WERI-Rb-1 (cell line): ENCODE data around the gene ADK.

ENCODE experiments used
- DNase-seq: peaks from one replicate; pipeline ENCODE4 v3.0.0-alpha.2; 2020
- H3K27ac ChIP-seq: fragments of 250-450 bp; sonication (Bioruptor Pico); 2 replicates; pipeline ENCODE4 v1.5.1; 2020; ENCODE audit warnings: mild to moderate bottlenecking, moderate library complexity
- H3K27me3 ChIP-seq: fragments of 250-450 bp; sonication (Bioruptor Pico); 2 replicates; pipeline ENCODE4 v1.5.1; 2021; ENCODE audit warnings: mild to moderate bottlenecking, low read depth, moderate library complexity; ENCODE audit not compliant: insufficient read depth, severe bottlenecking
- H3K36me3 ChIP-seq: fragments of 250-450 bp; sonication (Bioruptor Pico); 2 replicates; pipeline ENCODE4 v1.5.1; 2020; ENCODE audit warnings: mild to moderate bottlenecking, moderate library complexity
- H3K4me3 ChIP-seq: 2 replicates; pipeline ENCODE4 v1.5.1; 2011; ENCODE audit warnings: low read depth, mild to moderate bottlenecking, control low read depth, low read length
- H3K9me3 ChIP-seq: fragments of 250-450 bp; sonication (Bioruptor Pico); 2 replicates; pipeline ENCODE4 v1.5.1; 2021; ENCODE audit warnings: mild to moderate bottlenecking, moderate library complexity; ENCODE audit not compliant: severe bottlenecking
- TF ChIP-seq, protein P1 (sequence below): IDR thresholded peaks from 2 replicates; pipeline ENCODE4 v1.5.1; 2011; ENCODE audit warnings: low read depth, mild to moderate bottlenecking, control low read depth, inconsistent platforms, low read length

Gene ADK

DNA sequence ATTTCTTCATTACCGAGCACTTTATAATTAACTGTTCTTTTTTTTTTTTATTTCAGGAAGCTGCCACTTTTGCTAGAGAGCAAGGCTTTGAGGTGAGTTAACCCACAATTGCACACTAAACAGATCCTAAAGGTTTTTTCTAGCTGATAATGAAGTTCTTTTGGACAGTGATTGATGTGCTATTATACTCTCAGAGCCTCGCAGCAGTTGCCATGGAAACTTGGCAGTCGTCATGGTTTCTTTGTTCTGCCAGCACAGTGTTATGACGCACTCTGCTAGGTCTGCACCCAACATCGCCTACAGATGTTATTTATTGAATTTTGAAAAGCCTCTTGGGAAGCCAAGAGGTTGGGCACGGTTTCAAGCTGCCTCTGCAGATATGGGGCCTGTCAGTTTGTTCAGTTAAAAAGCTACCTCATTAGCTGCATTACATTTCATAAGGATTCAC lies 438.2 kb downstream of the ADK start:
- no peak for DNase-seq

DNA sequence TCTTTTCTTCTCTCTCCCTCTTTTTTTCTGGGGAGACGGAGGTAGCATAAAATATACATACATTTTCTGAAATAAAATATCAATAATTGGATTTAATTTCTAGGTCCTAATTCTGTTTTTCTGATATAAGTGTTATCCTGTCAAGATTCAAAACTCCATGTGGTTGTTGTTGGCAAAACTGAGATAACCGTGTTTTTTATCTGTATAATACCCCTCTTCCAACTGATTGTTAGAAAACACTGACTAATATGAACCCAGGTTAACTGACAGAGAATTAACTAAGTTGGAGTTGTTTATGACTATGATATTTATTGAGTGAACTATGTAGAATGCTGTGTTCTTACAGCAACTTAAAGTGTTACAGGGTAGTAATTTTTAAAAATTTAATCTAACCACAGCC lies 438.8 kb downstream of the ADK start:
- no peaks in the 10 kb centered on the region for H3K27me3 ChIP-seq
- TF ChIP-seq, protein P1, sequence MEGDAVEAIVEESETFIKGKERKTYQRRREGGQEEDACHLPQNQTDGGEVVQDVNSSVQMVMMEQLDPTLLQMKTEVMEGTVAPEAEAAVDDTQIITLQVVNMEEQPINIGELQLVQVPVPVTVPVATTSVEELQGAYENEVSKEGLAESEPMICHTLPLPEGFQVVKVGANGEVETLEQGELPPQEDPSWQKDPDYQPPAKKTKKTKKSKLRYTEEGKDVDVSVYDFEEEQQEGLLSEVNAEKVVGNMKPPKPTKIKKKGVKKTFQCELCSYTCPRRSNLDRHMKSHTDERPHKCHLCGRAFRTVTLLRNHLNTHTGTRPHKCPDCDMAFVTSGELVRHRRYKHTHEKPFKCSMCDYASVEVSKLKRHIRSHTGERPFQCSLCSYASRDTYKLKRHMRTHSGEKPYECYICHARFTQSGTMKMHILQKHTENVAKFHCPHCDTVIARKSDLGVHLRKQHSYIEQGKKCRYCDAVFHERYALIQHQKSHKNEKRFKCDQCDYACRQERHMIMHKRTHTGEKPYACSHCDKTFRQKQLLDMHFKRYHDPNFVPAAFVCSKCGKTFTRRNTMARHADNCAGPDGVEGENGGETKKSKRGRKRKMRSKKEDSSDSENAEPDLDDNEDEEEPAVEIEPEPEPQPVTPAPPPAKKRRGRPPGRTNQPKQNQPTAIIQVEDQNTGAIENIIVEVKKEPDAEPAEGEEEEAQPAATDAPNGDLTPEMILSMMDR = no peak
- no peak overlapping the region for H3K27ac ChIP-seq
- no peak overlapping the region for H3K4me3 ChIP-seq
- no peaks in the 10 kb centered on the region for H3K9me3 ChIP-seq
- no peak for DNase-seq
- H3K36me3 ChIP-seq = no peaks in the 10 kb centered on the region

More for the DNA sequence above, 438.2 kb downstream of the ADK start:
- Histone ChIP-seq H3K36me3 (no peaks in the 10 kb centered on the region), H3K27me3 (no peaks in the 10 kb centered on the region), H3K4me3 (no peak overlapping the region), H3K27ac (no peak overlapping the region), H3K9me3 (no peaks in the 10 kb centered on the region)
- TF ChIP-seq, protein P1 = no peak

DNA sequence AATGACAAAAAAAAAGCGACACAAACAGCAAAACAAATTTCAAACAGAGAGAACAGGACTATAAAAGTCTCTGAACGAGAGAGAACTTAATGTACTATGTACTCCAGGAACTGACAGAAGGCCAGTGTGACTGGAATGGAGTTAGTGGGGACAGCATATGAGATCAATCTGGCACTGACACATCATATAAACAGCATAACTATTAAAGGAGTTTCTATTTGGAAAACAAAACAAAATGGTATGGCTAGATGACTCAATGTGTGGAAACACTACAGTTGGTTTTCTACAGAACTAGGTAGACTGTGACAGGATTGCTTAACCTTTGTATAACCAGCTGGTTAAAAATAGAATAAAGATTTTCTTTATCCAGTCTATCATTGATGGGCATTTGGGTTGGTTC lies 442.4 kb downstream of the ADK start:
- no peaks in the 10 kb centered on the region for H3K9me3 ChIP-seq
- H3K27me3 ChIP-seq = no peaks in the 10 kb centered on the region
- no peak for DNase-seq
- TF ChIP-seq, protein P1 = no peak
- no peak overlapping the region for H3K27ac ChIP-seq
- H3K4me3 ChIP-seq = no peak overlapping the region
- no peaks in the 10 kb centered on the region for H3K36me3 ChIP-seq

DNA sequence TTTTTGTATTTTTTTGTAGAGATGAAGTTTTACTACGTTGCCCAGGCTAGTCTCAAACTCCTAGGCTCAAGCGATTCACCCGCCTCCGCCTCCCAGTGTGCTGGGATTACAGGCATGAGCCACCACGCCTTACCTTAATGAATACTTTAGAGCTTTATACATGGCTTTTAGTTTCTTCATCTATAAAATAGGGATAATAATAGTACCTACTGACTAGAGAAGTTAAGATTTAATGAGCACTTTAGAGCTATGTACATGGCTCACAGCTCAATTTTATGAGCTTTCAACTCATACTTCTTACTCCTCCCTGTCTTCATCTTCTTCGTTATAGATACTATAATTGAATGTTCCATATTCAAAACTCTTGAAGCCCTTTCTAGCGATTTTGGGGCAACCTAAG lies 445.7 kb downstream of the ADK start:
- Histone ChIP-seq H3K4me3 (no peak overlapping the region), H3K36me3 (no peaks in the 10 kb centered on the region), H3K27me3 (no peaks in the 10 kb centered on the region), H3K27ac (no peak overlapping the region), H3K9me3 (no peaks in the 10 kb centered on the region)
- no peak for DNase-seq
- TF ChIP-seq, protein P1 = no peak

DNA sequence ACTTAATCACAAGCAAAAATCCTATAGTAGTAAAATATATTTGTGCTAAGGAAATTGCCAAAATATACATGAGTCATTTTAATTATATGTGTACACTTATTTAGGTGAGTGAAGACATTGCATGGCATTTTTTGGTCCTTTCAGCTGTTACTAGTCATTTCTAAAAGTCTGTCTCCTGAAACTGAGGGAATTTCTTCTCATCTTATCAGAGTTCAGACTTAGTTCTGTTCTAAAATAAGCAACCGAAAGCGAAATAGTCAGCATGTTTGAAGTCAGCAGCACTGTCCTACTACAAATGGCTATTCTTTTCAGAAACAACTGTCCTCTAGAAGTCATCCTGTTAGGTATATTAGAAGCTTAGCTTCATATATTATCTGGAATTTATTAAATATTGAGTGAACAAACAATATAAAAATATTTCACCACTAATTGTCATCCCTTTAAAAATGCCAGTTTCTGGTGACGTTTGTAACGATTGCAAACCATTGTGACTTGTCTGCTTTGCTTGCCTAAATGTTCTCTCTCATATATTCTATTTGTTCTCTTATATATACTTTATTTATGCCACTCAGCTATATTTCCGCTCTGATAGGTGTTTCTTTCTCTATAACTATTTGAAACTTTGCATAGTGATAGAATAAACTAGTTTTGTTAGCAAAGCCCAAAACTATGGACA lies 448.0 kb downstream of the ADK start:
- DNase-seq = no peak
- no peaks in the 10 kb centered on the region for H3K27me3 ChIP-seq
- H3K9me3 ChIP-seq = no peaks in the 10 kb centered on the region
- H3K27ac ChIP-seq = no peak overlapping the region
- TF ChIP-seq, protein P1 = no peak
- no peak overlapping the region for H3K4me3 ChIP-seq
- no peaks in the 10 kb centered on the region; the same call in 1 of the 2 replicates for H3K36me3 ChIP-seq

DNA sequence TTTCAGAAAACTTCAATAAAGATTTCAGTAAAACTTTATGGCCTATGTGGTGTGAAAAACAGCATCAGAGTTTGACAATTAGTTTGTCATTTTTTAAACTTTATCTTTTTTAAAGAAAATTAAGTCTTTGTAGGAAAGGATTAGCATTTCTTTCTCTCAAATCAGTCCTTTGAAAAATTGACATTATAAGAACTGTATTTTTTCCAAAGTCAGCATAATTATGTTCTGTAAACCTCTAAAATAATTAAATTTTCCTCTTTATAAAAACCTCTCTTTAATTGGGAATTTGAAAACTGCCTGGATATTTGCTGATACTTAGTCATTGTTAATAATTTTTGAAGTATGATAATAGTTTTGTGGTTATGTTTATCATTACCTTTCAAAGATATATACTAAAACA lies 448.7 kb downstream of the ADK start:
- TF ChIP-seq, protein P1 = no peak
- no peaks in the 10 kb centered on the region; the same call in 1 of the 2 replicates for H3K36me3 ChIP-seq
- no peaks in the 10 kb centered on the region for H3K9me3 ChIP-seq
- no peak for DNase-seq
- no peaks in the 10 kb centered on the region for H3K27me3 ChIP-seq
- no peak overlapping the region for H3K27ac ChIP-seq
- no peak overlapping the region for H3K4me3 ChIP-seq
